Panc1 (cell line): ENCODE data around the gene ATP2B2. TPM values are rescaled to one million over a fixed set of nuclear protein-coding genes. Genes with fewer than 3 reads are reported as not detected.

Experiments used
- ATAC-seq: fragments of 200-7000 bp; cut with Tn5 transposase; 2 replicates; pipeline ENCODE4 v1.9.1; 2020; ENCODE audit warnings: mild to moderate bottlenecking, moderate library complexity
- BruUV-seq: library from RNA; stranded (reverse); fragments of 400-500 nt; replicated peaks from 2 replicates; lab custom pipeline; 2021; lab: Mats Ljungman, UMichigan
- CTCF ChIA-PET: fragments of 300-600 bp; sonication (Branson Sonifier 250); formaldehyde crosslinking; loops from one replicate; lab custom pipeline; 2022; ENCODE audit warnings: antibody characterized with exemption; lab: Charles Lee
- POLR2A ChIA-PET: fragments of 300-600 bp; sonication (Branson Sonifier 250); formaldehyde crosslinking; loops from one replicate; lab custom pipeline; 2022; ENCODE audit warnings: antibody characterized with exemption; lab: Charles Lee
- DNase-seq: peaks from one replicate; pipeline ENCODE4 v3.0.0-alpha.2; 2010; ENCODE audit warnings: low read depth, low spot score
- H3K27ac ChIP-seq: 2 replicates; pipeline ENCODE4 v1.5.1; 2011; ENCODE audit warnings: mild to moderate bottlenecking, low read length, inconsistent platforms
- H3K27me3 ChIP-seq: fragments of 200-500 bp; sonication (Bioruptor generic); 2 replicates; pipeline ENCODE4 v1.6.0; 2014; ENCODE audit warnings: low read length, inconsistent platforms; ENCODE audit not compliant: control insufficient read depth, insufficient read depth
- H3K36me3 ChIP-seq: fragments of 200-500 bp; sonication (Bioruptor generic); 2 replicates; pipeline ENCODE4 v1.5.1; 2014; ENCODE audit warnings: inconsistent platforms, mild to moderate bottlenecking, low read length, moderate library complexity; ENCODE audit not compliant: control insufficient read depth, insufficient read depth
- H3K4me1 ChIP-seq: 2 replicates; pipeline ENCODE4 v1.5.1; 2011; ENCODE audit warnings: inconsistent platforms, mild to moderate bottlenecking, low read length, moderate library complexity; ENCODE audit not compliant: control insufficient read depth, insufficient read depth
- H3K4me3 ChIP-seq, 2 experiments: 2 replicates each; pipeline ENCODE4 v1.5.1; 2011 to 2012; ENCODE audit warnings: low read depth in 2 of 2, low read length in 2 of 2, mild to moderate bottlenecking in 2 of 2, inconsistent platforms in 1 of 2, moderate library complexity in 1 of 2
- H3K9me3 ChIP-seq: fragments of 200-500 bp; sonication (Bioruptor generic); 2 replicates; pipeline ENCODE4 v1.5.1; 2014; ENCODE audit warnings: low read depth, mild to moderate bottlenecking, inconsistent platforms, low read length, moderate library complexity; ENCODE audit not compliant: control insufficient read depth, insufficient read depth
- CTCF ChIP-seq: fragments of 450-650 bp; IDR thresholded peaks from 2 replicates; pipeline ENCODE4 v1.5.1; 2017; ENCODE audit warnings: mild to moderate bottlenecking
- POLR2AphosphoS5 ChIP-seq: IDR thresholded peaks from 2 replicates; pipeline ENCODE4 v1.6.1; 2012; ENCODE audit warnings: mild to moderate bottlenecking, low read depth, low read length, moderate library complexity
- SIN3A ChIP-seq: IDR thresholded peaks from 2 replicates; pipeline ENCODE4 v1.6.1; 2012; ENCODE audit warnings: low read depth, mild to moderate bottlenecking, low read length, moderate library complexity, borderline replicate concordance; ENCODE audit not compliant: insufficient read depth
- TCF7L2 ChIP-seq: IDR thresholded peaks from 2 replicates; pipeline ENCODE4 v1.6.1; 2011; ENCODE audit warnings: mild to moderate bottlenecking, low read depth, low read length, inconsistent platforms
- in situ Hi-C: cut with HindIII; loops from 2 replicates; pipeline ENCODE4 v1.10.0; 2016; ENCODE audit warnings: low sequenced_read_pairs, low pct_unique_long_range_greater_than_20kb
- intact Hi-C: fragments of 100-400 bp; cut with micrococcal nuclease; formaldehyde crosslinking; loops from one replicate; pipeline ENCODE4 v1.10.0; 2022; ENCODE audit not compliant: unreplicated experiment
- total RNA-seq: library from RNA; stranded (reverse); gene quantifications from one replicate; pipeline ENCODE4 v1.2.1, GENCODE V29; 2021; ENCODE audit not compliant: unreplicated experiment
- TF ChIP-seq, protein P1 (sequence below), 2 experiments: IDR thresholded peaks; 2 replicates each; pipeline ENCODE4 v1.6.1; 2011 to 2012; ENCODE audit warnings: low read depth in 2 of 2, control low read depth in 1 of 2, low read length in 1 of 2, mild to moderate bottlenecking in 1 of 2, moderate library complexity in 1 of 2; ENCODE audit not compliant: insufficient read depth in 1 of 2

The ATP2B2 gene
- total RNA-seq, 1 experiment from 2014 or later, result not detected

GRCh38 chr3:10504171-10505049, 976 bp downstream of the ATP2B2 start:
- Histone ChIP-seq H3K4me1 (no peaks in the 10 kb centered on the region), H3K9me3 (no peaks in the 10 kb centered on the region), H3K4me3 (no peak overlapping the region), H3K27ac (no peak overlapping the region), H3K36me3 (no peaks in the 10 kb centered on the region), H3K27me3 (no peaks in the 10 kb centered on the region)
- POLR2A ChIA-PET, result no interaction called here
- DNase-seq (no peak), ATAC-seq (no peak)
- CTCF ChIA-PET, result no interaction called here
- no TSS peak for BruUV-seq
- TF ChIP-seq SIN3A (no peak), CTCF (no peak), TCF7L2 (no peak), POLR2AphosphoS5 (no peak)
- TF ChIP-seq, protein P1, sequence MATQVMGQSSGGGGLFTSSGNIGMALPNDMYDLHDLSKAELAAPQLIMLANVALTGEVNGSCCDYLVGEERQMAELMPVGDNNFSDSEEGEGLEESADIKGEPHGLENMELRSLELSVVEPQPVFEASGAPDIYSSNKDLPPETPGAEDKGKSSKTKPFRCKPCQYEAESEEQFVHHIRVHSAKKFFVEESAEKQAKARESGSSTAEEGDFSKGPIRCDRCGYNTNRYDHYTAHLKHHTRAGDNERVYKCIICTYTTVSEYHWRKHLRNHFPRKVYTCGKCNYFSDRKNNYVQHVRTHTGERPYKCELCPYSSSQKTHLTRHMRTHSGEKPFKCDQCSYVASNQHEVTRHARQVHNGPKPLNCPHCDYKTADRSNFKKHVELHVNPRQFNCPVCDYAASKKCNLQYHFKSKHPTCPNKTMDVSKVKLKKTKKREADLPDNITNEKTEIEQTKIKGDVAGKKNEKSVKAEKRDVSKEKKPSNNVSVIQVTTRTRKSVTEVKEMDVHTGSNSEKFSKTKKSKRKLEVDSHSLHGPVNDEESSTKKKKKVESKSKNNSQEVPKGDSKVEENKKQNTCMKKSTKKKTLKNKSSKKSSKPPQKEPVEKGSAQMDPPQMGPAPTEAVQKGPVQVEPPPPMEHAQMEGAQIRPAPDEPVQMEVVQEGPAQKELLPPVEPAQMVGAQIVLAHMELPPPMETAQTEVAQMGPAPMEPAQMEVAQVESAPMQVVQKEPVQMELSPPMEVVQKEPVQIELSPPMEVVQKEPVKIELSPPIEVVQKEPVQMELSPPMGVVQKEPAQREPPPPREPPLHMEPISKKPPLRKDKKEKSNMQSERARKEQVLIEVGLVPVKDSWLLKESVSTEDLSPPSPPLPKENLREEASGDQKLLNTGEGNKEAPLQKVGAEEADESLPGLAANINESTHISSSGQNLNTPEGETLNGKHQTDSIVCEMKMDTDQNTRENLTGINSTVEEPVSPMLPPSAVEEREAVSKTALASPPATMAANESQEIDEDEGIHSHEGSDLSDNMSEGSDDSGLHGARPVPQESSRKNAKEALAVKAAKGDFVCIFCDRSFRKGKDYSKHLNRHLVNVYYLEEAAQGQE (IDR thresholded peaks at IDR 0.05; ENCODE audit: insufficient read depth in 1 of 2, low read depth in 2 of 2, low read length in 1 of 2), result no peak
- intact Hi-C loops (no loop called here), in situ Hi-C loops (no loop called here)

DNA sequence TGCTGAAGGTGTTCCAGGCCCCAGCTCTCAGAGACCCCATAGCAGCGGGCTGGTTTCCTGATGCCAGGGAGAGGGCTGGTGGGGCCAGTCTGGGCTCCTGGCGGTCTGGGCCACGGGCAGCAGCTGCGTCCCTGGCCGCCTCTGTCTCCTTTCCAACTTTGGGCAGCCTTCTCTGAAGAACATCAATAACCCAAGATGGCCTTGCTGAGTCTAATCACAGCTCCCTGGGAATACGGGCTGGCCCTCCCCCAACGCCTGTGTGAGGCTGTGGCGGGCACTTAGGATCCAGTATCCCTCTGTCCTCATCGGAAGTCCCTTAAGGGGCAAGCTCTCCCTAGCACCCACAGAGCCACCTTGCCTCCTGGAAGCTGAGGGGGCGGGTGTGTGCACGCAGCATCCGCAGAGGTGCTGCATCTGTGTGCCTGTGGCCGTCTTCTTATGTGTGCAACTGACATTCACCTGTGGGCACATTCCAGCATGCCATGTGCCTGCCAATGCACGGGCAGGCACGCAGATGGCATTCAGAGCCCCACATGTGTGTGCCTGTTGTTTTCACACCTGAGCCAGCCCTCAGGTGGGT, 2.1 kb downstream of the ATP2B2 start:
- Histone ChIP-seq H3K36me3 (no peaks in the 10 kb centered on the region), H3K27me3 (no peaks in the 10 kb centered on the region), H3K4me1 (no peaks in the 10 kb centered on the region), H3K27ac (no peak overlapping the region), H3K4me3 (no peak overlapping the region), H3K9me3 (no peaks in the 10 kb centered on the region)
- in situ Hi-C loops (no loop called here), intact Hi-C loops (no loop called here)
- no peak for ATAC-seq
- ChIA-PET POLR2A (no interaction called here), CTCF (no interaction called here)
- no peak for DNase-seq
- TF ChIP-seq CTCF (no peak), SIN3A (no peak), TCF7L2 (no peak), POLR2AphosphoS5 (no peak)
- TF ChIP-seq, protein P1 (IDR thresholded peaks at IDR 0.05; ENCODE audit: insufficient read depth in 1 of 2, low read depth in 2 of 2, low read length in 1 of 2), result no peak
- no TSS peak for BruUV-seq
